GM19463 (cell line): ENCODE measurements around the gene LYPLA2.

ENCODE experiments used
- ATAC-seq: cut with Tn5 transposase; IDR thresholded peaks from one replicate; pipeline ENCODE4 v1.9.1; 2021; ENCODE audit warnings: mild to moderate bottlenecking, moderate library complexity; ENCODE audit not compliant: unreplicated experiment

Gene LYPLA2

DNA sequence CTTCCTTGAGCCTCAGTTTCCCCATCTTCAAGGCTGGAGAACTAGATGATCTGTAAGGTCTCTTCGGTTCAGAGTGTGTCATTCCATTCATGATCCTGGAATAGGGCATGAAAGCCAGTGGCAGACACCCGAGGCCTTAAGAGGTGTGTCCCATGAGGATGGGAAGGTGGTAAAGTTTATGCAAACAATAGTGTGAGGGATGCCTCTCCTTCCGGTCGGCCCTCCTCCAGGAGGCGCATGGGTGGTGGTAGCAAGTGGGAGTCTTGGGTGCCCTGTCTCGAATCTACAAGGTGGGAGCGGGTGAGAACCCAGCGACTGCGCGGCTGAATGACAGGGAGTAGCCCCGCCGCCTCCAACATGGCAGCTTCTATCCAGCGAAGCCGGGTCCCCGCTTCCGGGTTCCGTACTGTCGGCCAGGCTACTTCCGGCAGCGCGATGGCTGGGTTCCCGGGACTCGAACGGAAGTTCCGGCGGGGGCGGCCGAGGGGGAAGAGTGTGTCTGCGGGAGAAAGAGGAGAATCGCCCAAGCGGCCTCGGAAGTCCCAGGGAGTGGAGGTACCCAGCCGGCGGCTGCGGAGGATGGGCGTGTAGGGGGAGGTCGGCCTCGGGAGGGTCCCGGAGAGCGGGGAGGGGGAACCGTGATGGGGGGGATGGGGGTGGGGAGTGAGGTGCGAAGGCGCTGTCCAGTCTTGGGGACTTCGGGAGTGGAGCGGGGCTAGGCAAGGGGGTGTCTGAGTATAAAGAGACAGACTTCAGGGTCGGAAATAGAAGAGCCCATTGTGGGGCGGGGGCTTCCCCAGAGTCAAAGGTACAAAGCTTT lies at the start of gene LYPLA2:
LYPLA2 (plus strand) TSS at position 450 of the 820 bp plus-strand sequence. CDS start 1,538 bp downstream, outside the sequence.
- ATAC-seq, result peak; percentile 91

GRCh38 chr1:23741609-23742008 lies 49.3 kb upstream of the LYPLA2 start:
- ATAC-seq, result no peak

DNA sequence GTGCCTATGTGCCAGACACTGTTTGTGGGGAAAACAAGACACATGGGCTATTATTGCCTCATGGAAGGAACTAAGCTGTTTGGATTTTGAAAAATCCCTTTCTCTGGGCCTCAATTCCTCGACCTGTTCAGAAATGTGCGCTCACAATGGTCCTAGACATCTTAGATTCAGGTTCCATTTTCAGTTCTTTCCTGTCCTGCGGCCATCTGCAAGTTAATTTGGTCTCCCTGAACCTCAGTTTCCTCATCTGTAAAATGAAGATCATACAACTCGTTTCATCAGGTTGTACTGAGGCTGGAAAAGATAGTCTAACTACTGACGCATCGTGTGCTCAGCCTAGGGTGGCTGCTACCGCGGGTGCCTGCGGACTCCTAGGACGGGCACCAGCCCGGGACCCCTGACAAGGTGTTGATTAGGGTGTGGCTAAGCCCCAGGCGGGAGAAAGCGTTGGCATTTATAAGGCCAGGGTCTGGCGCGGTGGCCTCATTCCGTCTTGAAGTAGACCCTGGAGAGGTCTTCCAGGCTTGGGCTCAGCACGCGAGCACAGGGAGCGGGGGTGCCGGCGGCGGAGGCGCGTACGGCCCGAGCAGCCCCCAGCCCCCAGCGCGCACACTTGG lies 48.2 kb upstream of the LYPLA2 start:
- ATAC-seq, result peak; percentile 18

DNA sequence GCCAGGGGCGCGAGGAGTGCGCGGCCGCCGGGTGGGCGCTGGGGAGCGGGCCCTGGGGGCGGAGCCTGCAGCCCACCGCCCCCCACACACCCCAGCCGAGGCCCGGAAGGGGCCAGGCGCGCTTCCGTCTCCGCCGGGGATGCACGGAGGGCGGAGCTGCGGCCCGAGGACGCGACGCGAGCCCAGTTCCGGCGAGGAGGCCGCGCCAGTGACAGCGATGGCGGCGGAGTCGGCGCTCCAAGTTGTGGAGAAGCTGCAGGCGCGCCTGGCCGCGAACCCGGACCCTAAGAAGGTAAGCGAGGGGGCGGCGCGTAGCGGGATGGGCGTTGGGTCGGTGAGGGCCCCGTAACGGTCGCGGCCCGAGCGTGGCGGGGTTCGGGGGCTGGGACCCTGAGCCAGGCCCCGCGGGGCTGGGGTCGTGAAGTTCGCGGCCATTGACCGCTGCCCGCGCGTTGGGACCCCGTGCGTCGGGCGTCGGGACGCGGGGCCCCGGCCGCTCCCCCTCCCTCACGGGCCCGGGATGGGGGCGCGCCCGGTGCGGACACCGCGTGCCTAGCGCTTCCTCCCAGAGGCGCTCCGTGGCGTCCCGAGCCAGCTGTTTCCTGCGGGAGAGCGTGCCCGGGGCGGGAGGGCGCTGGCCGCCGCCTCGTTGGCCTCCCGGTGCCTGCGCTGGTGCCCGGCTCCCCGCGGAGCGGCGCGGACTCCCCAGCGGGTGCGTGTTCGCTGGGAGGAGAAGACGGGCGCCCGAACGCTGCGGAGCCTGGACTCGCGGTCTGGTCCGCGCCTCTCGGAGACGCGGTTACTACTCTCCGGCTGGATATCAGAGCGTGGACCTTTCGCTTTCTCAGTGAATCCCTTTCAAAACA lies 47.4 kb upstream of the LYPLA2 start, which contains the start of gene ELOA:
ELOA (plus strand) TSS at position 185 of the 866 bp plus-strand sequence; CDS start at position 218, 33 bp downstream.
- ATAC-seq, result peak; percentile 88

- no peak for ATAC-seq
Observed at GRCh38 chr1:23745515-23745914, 45.4 kb upstream of the LYPLA2 start.

GRCh38 chr1:23748016-23748415 lies 42.9 kb upstream of the LYPLA2 start:
- ATAC-seq, result no peak

- ATAC-seq, result no peak
Observed at GRCh38 chr1:23751050-23751814, 39.7 kb upstream of the LYPLA2 start.

DNA sequence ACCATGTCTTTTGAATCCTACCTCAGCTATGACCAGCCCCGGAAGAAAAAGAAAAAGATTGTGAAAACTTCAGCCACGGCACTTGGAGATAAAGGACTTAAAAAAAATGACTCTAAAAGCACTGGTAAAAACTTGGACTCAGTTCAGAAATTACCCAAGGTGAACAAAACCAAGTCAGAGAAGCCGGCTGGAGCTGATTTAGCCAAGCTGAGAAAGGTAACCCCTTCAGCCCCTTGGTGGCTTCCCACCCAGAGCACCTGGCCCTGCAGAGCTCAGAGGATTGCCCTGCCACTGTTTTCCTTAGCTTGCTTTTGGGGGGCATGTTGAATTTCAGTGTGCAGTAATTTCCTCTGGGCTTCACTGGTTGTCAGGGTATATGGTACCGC lies 39.1 kb upstream of the LYPLA2 start:
- ATAC-seq, result no peak

DNA sequence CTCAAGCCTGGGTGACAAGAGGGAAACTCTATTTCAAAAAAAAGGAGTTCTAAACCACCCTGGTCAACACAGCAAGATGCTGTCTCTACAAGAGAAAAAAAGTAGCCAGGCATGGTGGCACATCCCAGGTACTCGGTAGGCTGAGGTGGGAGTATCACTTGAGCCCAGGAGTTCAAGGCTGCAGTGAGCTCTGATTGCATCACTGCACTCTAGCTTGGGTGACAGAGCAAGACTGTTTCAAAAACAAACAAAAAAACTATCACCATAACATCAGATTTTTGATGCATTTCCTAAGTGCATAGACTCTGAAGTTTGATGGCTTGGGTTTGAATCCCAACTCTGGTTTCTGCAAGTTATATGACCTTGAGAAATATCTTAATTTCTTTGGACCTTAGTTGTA lies 38.0 kb upstream of the LYPLA2 start:
- ATAC-seq, result no peak

DNA sequence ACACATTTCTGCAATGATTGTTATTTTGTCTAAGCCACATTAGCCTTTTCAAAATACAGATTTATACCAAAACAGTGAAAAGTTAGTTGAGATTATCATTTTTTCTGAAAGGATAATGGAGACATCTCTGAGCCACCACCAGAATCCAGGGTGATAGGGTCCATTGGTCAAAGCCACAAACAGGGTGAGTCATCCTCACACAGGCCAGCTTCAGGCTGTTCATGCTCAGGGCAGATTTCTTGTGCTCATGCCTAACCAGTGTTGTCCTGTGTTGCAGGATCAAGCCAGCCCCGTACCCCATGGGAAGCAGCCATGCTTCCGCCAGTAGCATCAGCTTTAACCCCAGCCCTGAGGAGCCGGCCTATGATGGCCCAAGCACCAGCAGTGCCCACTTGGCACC lies 34.3 kb upstream of the LYPLA2 start:
- ATAC-seq, result no peak

DNA sequence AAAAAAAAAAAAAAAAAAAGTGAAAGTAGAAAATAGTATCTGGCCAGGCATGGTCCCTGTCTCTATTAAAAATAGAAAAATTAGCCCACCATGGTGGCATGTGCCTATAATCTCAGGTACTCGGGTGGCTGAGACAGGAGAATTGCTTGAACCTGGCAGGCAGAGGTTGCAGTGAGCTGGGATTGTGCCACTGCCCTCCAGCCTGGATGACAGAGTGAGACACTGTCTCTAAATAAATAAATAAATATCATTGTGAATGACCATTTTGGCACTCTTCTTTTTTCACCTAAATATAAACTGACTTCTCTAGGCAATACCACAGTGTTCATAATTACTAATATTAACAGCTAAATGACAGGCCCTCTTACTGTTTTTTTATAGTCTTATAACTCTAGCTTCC lies 33.1 kb upstream of the LYPLA2 start:
- no peak for ATAC-seq

- no peak for ATAC-seq
Observed at GRCh38 chr1:23759277-23759676, 31.7 kb upstream of the LYPLA2 start.

DNA sequence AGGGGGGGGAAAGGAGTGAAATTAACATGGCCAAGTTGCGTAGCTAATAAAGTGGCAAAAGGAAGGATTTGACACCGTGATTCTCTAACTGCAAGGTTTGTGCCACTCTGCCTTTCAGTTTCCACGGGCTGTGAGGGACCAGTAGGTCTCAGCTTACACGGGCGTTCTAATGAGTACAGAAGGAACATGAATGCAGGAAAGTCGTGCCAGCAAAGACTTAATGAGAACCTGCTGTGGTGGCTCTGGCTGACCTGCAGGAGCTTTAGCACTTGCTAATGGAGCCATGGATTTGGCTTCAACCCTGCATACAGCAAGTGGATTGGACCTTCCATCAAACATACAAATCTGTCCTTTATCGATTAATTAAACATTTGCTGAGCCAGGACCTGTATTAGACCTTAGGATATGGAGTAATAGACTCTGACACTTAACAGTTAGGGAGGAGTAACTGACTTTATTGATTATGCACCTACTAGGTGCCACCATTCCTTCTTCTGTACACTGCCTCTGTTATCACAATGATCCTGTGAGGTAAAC lies 27.8 kb upstream of the LYPLA2 start:
- no peak for ATAC-seq

DNA sequence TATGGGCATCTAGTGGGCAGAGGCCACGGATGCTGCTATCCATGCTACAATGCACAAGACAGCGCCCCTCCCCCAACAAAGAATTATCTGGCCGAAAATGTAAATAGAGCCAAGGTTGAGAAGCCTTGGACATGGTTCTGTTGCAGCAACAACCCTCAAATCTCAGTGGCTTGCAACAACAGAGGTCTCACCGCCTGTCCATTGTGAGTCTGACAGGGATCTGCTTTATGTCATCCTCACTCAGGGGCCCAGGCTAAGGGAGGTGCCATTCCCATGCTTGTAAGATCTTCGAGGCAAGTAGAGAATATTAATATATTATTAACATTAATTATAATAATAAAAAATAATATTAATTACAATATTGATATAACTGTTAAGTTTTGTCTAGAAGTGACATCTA lies 22.2 kb upstream of the LYPLA2 start:
- no peak for ATAC-seq

DNA sequence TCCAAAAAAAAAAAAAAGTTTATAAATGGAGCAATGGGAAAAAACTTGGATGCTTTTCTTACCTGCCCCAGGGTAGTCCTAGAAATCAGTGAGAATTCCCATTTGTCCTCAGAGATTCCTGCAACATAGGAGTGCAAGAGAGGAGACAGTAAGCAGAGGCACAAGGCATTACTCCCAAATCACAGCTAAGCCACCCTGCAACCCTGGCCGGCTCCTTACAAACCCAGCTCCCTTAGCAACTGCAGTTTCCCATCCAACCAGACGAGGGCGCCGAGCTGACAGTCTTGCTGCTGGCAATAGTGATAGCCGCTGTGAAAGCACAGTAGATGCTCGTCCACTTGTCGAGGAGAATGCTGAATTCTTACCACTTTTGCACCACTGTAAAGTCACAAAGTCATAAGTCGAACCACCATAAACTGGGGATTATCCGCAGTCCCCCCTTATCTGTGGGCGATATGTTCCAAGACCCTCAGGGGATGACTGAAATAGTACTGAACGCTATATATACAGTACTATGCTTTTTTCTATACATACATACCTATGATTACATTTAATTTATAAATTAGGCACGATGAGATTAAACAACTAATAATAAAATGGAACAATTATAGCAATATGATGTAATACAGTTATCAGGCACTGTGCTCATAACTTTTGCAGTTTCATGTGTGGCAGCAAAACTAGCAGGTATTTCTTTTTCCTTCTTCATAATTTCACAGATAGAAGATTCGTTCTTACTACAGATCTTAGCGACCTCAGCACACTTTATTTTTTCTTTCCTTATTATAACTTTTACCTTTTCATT lies 18.7 kb upstream of the LYPLA2 start:
- ATAC-seq, result no peak

DNA sequence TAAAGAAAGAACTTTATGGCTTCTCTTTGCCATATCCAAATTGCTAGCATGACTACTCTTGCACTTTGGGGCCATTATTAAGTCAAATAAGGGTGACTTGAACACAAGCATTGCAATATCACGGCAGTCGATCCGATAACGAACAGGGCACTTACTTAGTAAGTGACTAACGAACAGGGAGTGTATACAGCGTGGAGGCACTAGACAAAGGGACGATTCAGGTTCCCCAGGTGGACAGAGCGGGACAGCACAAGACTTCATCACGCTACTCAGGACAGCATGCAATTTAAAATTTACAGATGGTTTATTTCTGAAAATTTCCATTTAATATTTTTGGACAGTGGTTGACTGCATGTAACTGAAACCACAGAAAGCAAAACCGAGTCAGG lies 18.1 kb upstream of the LYPLA2 start:
- no peak for ATAC-seq

DNA sequence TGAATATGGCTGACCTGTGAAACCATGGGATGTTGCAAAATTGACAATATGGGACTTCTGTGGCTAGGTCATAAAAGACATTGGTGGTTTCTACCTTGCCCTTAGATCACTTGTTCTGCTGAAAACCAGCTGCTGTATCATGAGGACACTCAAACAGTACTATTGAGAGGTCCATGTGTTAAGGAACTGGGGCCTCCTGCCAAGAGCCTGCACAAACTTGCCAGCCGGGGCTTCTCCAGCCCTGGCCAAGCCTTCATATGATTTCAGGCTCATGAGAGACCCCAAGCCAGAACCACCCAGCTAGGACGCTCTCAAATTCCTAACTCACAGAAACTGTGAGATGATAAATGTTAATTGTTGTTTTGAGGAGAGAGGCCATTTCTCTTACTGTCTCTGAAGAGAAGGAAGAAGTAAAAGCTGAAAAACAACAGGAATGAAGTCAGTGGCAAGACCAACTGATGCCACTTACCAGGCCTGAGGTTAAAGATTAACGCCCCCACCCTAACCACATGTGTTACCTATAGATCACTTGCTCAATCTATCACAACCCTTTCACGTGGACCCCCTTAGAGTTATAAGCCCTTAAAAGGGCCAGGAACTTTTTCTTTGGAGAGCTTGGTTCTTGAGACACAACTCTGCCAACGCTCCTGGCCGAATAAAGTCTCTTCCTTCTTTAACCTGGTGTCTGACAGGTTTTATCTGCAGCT lies 16.6 kb upstream of the LYPLA2 start:
- ATAC-seq, result no peak

GRCh38 chr1:23776217-23776616 lies 14.7 kb upstream of the LYPLA2 start:
- no peak for ATAC-seq
